H9 (cell line): ENCODE results near the gene PLEKHD1. TPM values are rescaled to one million over a fixed set of nuclear protein-coding genes. Genes with fewer than 3 reads are reported as not detected.

Experiments
- DNase-seq: peaks from one replicate; pipeline ENCODE4 v3.0.0-alpha.2; 2017
- H2AFZ ChIP-seq: one replicate; pipeline ENCODE4 v1.6.1; 2013; ENCODE audit warnings: mild to moderate bottlenecking, low read length, control low read depth, moderate library complexity
- H2AK5ac ChIP-seq: 2 replicates; pipeline ENCODE4 v1.6.1; 2013; ENCODE audit warnings: low read length, control low read depth, mixed read lengths; ENCODE audit not compliant: insufficient read length
- H2BK120ac ChIP-seq: one replicate; pipeline ENCODE4 v1.6.1; 2013; ENCODE audit warnings: low read depth, mild to moderate bottlenecking, low read length, control low read depth, inconsistent platforms; ENCODE audit not compliant: poor library complexity, severe bottlenecking
- H2BK12ac ChIP-seq: 2 replicates; pipeline ENCODE4 v1.6.1; 2013; ENCODE audit warnings: low read length, control low read depth, mixed read lengths, low read depth; ENCODE audit not compliant: insufficient read length
- H2BK15ac ChIP-seq: 2 replicates; pipeline ENCODE4 v1.6.1; 2013; ENCODE audit warnings: low read depth, low read length, control low read depth
- H2BK20ac ChIP-seq: one replicate; pipeline ENCODE4 v1.6.1; 2013; ENCODE audit warnings: low read depth, mild to moderate bottlenecking, low read length, control low read depth, inconsistent platforms; ENCODE audit not compliant: poor library complexity, severe bottlenecking
- H2BK5ac ChIP-seq: 2 replicates; pipeline ENCODE4 v1.6.1; 2013; ENCODE audit warnings: low read length, control low read depth, mixed read lengths; ENCODE audit not compliant: insufficient read length
- H3K14ac ChIP-seq: 2 replicates; pipeline ENCODE4 v1.6.1; 2013; ENCODE audit warnings: low read length, control low read depth; ENCODE audit not compliant: insufficient read depth
- H3K18ac ChIP-seq: 2 replicates; pipeline ENCODE4 v1.6.1; 2013; ENCODE audit warnings: low read depth, mild to moderate bottlenecking, mixed read lengths, low read length, control low read depth; ENCODE audit not compliant: insufficient read length
- H3K23ac ChIP-seq: 2 replicates; pipeline ENCODE4 v1.6.1; 2013; ENCODE audit warnings: low read length, control low read depth, mixed read lengths, low read depth; ENCODE audit not compliant: insufficient read length
- H3K23me2 ChIP-seq: 2 replicates; pipeline ENCODE4 v1.6.1; 2013; ENCODE audit warnings: low read depth, mild to moderate bottlenecking, mixed read lengths, low read length, control low read depth; ENCODE audit not compliant: insufficient read length, poor library complexity, severe bottlenecking
- H3K27ac ChIP-seq: 2 replicates; pipeline ENCODE4 v1.5.1; 2013; ENCODE audit warnings: low read length, control low read depth, mixed read lengths, low read depth; ENCODE audit not compliant: insufficient read length
- H3K27me3 ChIP-seq: 2 replicates; pipeline ENCODE4 v1.6.1; 2013; ENCODE audit warnings: low read length, control low read depth, inconsistent platforms; ENCODE audit not compliant: insufficient read depth
- H3K4ac ChIP-seq: 2 replicates; pipeline ENCODE4 v1.6.1; 2013; ENCODE audit warnings: low read depth, mild to moderate bottlenecking, control low read depth, inconsistent platforms, low read length, moderate library complexity
- H3K4me1 ChIP-seq: 2 replicates; pipeline ENCODE4 v1.6.1; 2013; ENCODE audit warnings: low read length, control low read depth, inconsistent platforms; ENCODE audit not compliant: insufficient read depth
- H3K4me2 ChIP-seq: 2 replicates; pipeline ENCODE4 v1.6.1; 2013; ENCODE audit warnings: low read length, control low read depth, mixed read lengths; ENCODE audit not compliant: insufficient read length, insufficient read depth
- H3K56ac ChIP-seq: 2 replicates; pipeline ENCODE4 v1.6.1; 2013; ENCODE audit warnings: low read depth, mild to moderate bottlenecking, mixed read lengths, low read length, control low read depth; ENCODE audit not compliant: insufficient read length
- H3K79me1 ChIP-seq: 2 replicates; pipeline ENCODE4 v1.6.1; 2013; ENCODE audit warnings: low read depth, mild to moderate bottlenecking, moderate library complexity, low read length, control low read depth, inconsistent platforms; ENCODE audit not compliant: insufficient read depth, poor library complexity, severe bottlenecking
- H3K79me2 ChIP-seq: 2 replicates; pipeline ENCODE4 v1.6.1; 2013; ENCODE audit warnings: low read length, control low read depth, inconsistent platforms; ENCODE audit not compliant: insufficient read depth
- H3K9ac ChIP-seq: 2 replicates; pipeline ENCODE4 v1.6.1; 2013; ENCODE audit warnings: low read length, control low read depth, mixed read lengths; ENCODE audit not compliant: insufficient read length; ENCODE audit errors: extremely low read depth
- H3K9me3 ChIP-seq: one replicate; pipeline ENCODE4 v1.6.1; 2013; ENCODE audit warnings: low read depth, low read length, inconsistent platforms; ENCODE audit not compliant: control insufficient read depth
- H3T11ph ChIP-seq: one replicate; pipeline ENCODE4 v1.6.1; 2013; ENCODE audit warnings: mild to moderate bottlenecking, low read length, control low read depth, inconsistent platforms
- H4K20me1 ChIP-seq: one replicate; pipeline ENCODE4 v1.6.1; 2013; ENCODE audit not compliant: control insufficient read depth, insufficient read length, insufficient read depth
- H4K5ac ChIP-seq: 2 replicates; pipeline ENCODE4 v1.6.1; 2013; ENCODE audit warnings: low read depth, mild to moderate bottlenecking, mixed read lengths, low read length, control low read depth; ENCODE audit not compliant: insufficient read length
- H4K8ac ChIP-seq: replicated peaks from 2 replicates; pipeline ENCODE4 v1.6.1; 2013; ENCODE audit warnings: low read length, control low read depth, mixed read lengths, low read depth; ENCODE audit not compliant: insufficient read length
- H4K91ac ChIP-seq: 2 replicates; pipeline ENCODE4 v1.6.1; 2013; ENCODE audit warnings: low read depth, mild to moderate bottlenecking, moderate library complexity, mixed read lengths, low read length, control low read depth; ENCODE audit not compliant: insufficient read length
- H3K27ac Mint-ChIP-seq, 3 experiments: 2 replicates in 2 of 3; 3 replicates in 1 of 3; pipeline ENCODE4 v1.8.0; 2020 to 2021; ENCODE audit warnings: mixed read lengths in 3 of 3, mild to moderate bottlenecking in 1 of 3, moderate library complexity in 1 of 3
- H3K27me3 Mint-ChIP-seq: 2 replicates; pipeline ENCODE4 v1.8.0; 2021; ENCODE audit warnings: low read depth, mild to moderate bottlenecking, moderate library complexity, mixed read lengths
- H3K36me3 Mint-ChIP-seq, 3 experiments: 2 replicates in 2 of 3; 3 replicates in 1 of 3; pipeline ENCODE4 v1.8.0; 2020 to 2021; ENCODE audit warnings: low read depth in 3 of 3, mixed read lengths in 3 of 3; ENCODE audit not compliant: insufficient read depth in 1 of 3
- H3K4me1 Mint-ChIP-seq, 2 experiments: 2 replicates each; pipeline ENCODE4 v1.8.0; 2020; ENCODE audit warnings: mixed read lengths in 2 of 2
- H3K4me3 Mint-ChIP-seq, 2 experiments: 2 replicates in 1 of 2; 3 replicates in 1 of 2; pipeline ENCODE4 v1.8.0; 2020 to 2021; ENCODE audit warnings: mild to moderate bottlenecking in 2 of 2, mixed read lengths in 2 of 2, moderate library complexity in 1 of 2
- H3K9me3 Mint-ChIP-seq, 2 experiments: 2 replicates in 1 of 2; 3 replicates in 1 of 2; pipeline ENCODE4 v1.8.0; 2020; ENCODE audit warnings: mild to moderate bottlenecking in 2 of 2, mixed read lengths in 2 of 2, moderate library complexity in 1 of 2
- WGBS: extraction: QIAGEN DNeasy Blood & Tissue Kit; methylation state at CpG from one replicate; pipeline ENCODE4 v1.1.7; 2013; ENCODE audit warnings: missing lambda C conversion rate, low lambda C conversion rate, mixed read lengths; ENCODE audit not compliant: insufficient read length; ENCODE audit errors: extremely low coverage; 5-methylcytosine and 5-hydroxymethylcytosine counted together
- total RNA-seq: library from RNA; stranded (reverse); gene quantifications from 2 replicates; pipeline ENCODE4 v1.2.1, GENCODE V29; 2021
- TF ChIP-seq, protein P1 (sequence below): fragments of 200-600 bp; sonication (generic); conservative IDR thresholded peaks from 3 replicates; pipeline ENCODE4 v1.8.0; 2021; ENCODE audit warnings: antibody characterized with exemption, mild to moderate bottlenecking

The PLEKHD1 gene
- total RNA-seq, 1 experiment from 2014 or later = 0.37 TPM

DNA sequence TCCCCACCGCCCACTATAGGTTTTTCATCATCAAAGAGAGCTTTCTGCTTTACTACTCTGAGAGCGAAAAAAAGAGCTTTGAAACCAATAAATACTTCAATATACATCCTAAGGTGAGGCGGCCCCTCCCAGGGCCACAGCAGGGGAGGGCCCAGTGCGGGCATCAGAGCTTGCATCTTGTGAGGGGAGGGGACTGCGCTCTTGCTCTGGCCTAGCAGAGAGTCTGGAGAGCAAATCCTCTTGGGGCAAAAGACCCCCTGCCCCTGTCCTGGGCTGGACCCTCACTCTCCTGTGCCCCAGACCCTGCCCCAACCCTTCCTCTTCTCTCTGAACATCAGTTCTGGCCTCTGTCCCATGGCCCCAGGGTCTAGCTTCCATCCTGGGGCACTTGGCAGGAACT lies 15.6 kb downstream of the PLEKHD1 start:
- no peak overlapping the region for H2AFZ ChIP-seq
- no peak overlapping the region for H2BK12ac ChIP-seq
- no peak overlapping the region for H3K4ac ChIP-seq
- H3K27me3 ChIP-seq = no peaks in the 10 kb centered on the region
- TF ChIP-seq, protein P1, sequence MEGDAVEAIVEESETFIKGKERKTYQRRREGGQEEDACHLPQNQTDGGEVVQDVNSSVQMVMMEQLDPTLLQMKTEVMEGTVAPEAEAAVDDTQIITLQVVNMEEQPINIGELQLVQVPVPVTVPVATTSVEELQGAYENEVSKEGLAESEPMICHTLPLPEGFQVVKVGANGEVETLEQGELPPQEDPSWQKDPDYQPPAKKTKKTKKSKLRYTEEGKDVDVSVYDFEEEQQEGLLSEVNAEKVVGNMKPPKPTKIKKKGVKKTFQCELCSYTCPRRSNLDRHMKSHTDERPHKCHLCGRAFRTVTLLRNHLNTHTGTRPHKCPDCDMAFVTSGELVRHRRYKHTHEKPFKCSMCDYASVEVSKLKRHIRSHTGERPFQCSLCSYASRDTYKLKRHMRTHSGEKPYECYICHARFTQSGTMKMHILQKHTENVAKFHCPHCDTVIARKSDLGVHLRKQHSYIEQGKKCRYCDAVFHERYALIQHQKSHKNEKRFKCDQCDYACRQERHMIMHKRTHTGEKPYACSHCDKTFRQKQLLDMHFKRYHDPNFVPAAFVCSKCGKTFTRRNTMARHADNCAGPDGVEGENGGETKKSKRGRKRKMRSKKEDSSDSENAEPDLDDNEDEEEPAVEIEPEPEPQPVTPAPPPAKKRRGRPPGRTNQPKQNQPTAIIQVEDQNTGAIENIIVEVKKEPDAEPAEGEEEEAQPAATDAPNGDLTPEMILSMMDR = no peak
- H3K79me2 ChIP-seq = no peaks in the 10 kb centered on the region
- Mint-ChIP-seq H3K27me3 (peaks cover 23% of the 10 kb centered on the region), H3K36me3 (no peaks in the 10 kb centered on the region), H3K27ac (no peak overlapping the region), H3K9me3 (no peaks in the 10 kb centered on the region; a peak in 1 of 5 replicates), H3K4me1 (peaks cover 12 to 20% of the 10 kb centered on the region in 2 experiments), H3K4me3 (no peak overlapping the region)
- no peak overlapping the region for H2BK5ac ChIP-seq
- H2BK20ac ChIP-seq = no peak overlapping the region
- H3K79me1 ChIP-seq = no peaks in the 10 kb centered on the region
- no peak for DNase-seq
- no peak overlapping the region for H3T11ph ChIP-seq
- no CpG with 5 or more reads among the region's 5 CpGs for WGBS
- no peak overlapping the region for H2AK5ac ChIP-seq
- no peak overlapping the region for H3K14ac ChIP-seq
- no peak overlapping the region for H3K4me2 ChIP-seq
- no peak overlapping the region for H2BK120ac ChIP-seq
- H3K56ac ChIP-seq = no peak overlapping the region
- H4K5ac ChIP-seq = no peak overlapping the region
- no peaks in the 10 kb centered on the region for H3K23me2 ChIP-seq
- no peak overlapping the region for H3K27ac ChIP-seq
- no peak overlapping the region for H4K8ac ChIP-seq
- no peak overlapping the region for H3K18ac ChIP-seq
- H3K9ac ChIP-seq = no peak overlapping the region
- no peak overlapping the region for H2BK15ac ChIP-seq
- no peaks in the 10 kb centered on the region for H4K20me1 ChIP-seq
- no peaks in the 10 kb centered on the region for H3K9me3 ChIP-seq
- H3K4me1 ChIP-seq = no peaks in the 10 kb centered on the region
- no peak overlapping the region for H3K23ac ChIP-seq
- no peak overlapping the region for H4K91ac ChIP-seq
